WTC11 (cell line): ENCODE data around the gene UNC79. TPM values are rescaled to one million over a fixed set of nuclear protein-coding genes. Genes with fewer than 3 reads are reported as not detected.

Experiments
- ATAC-seq: fragments of 200-7000 bp; cut with Tn5 transposase; 2 replicates; pipeline ENCODE4 v1.10.0; 2021; ENCODE audit warnings: mild to moderate bottlenecking, moderate library complexity
- CTCF ChIA-PET: fragments of 300-600 bp; sonication (Branson Sonifier 250); formaldehyde crosslinking; loops from one replicate; lab custom pipeline; 2021; ENCODE audit warnings: antibody characterized with exemption; lab: Charles Lee
- POLR2A ChIA-PET: fragments of 350-600 bp; sonication (Branson Sonifier 250); formaldehyde crosslinking; loops from one replicate; lab custom pipeline; 2021; ENCODE audit warnings: antibody characterized with exemption; lab: Charles Lee
- DNase-seq: peaks from one replicate; pipeline ENCODE4 v3.0.0; 2021; ENCODE audit warnings: low spot score
- H3K27ac Mint-ChIP-seq: 2 replicates; pipeline ENCODE4 v1.8.0; 2021; ENCODE audit warnings: mixed read lengths
- H3K27me3 Mint-ChIP-seq: 2 replicates; pipeline ENCODE4 v1.8.0; 2021; ENCODE audit warnings: low read depth, mild to moderate bottlenecking, moderate library complexity, mixed read lengths
- H3K36me3 Mint-ChIP-seq: 2 replicates; pipeline ENCODE4 v1.8.0; 2021; ENCODE audit warnings: mixed read lengths
- H3K4me1 Mint-ChIP-seq: 2 replicates; pipeline ENCODE4 v1.8.0; 2022; ENCODE audit warnings: mixed read lengths
- H3K4me3 Mint-ChIP-seq: 2 replicates; pipeline ENCODE4 v1.8.0; 2021; ENCODE audit warnings: mild to moderate bottlenecking, moderate library complexity, mixed read lengths
- H3K9me3 Mint-ChIP-seq: 2 replicates; pipeline ENCODE4 v1.8.0; 2021; ENCODE audit warnings: mixed read lengths
- ATF1 ChIP-seq: sonication (generic); formaldehyde crosslinking; IDR thresholded peaks from 2 replicates; pipeline ENCODE4 v1.8.1; 2023; ENCODE audit warnings: mild to moderate bottlenecking, moderate library complexity, missing genetic modification reagents
- CDX4 ChIP-seq: fragments of 250-450 bp; sonication (Bioruptor Pico); IDR thresholded peaks from 2 replicates; pipeline ENCODE4 v1.9.0; 2021; ENCODE audit warnings: moderate library complexity, mild to moderate bottlenecking, inconsistent platforms, borderline replicate concordance
- ELF4 ChIP-seq: sonication (generic); formaldehyde crosslinking; IDR thresholded peaks from 2 replicates; pipeline ENCODE4 v1.8.1; 2022; ENCODE audit warnings: low read depth, mild to moderate bottlenecking, moderate library complexity, missing genetic modification reagents
- FOXK1 ChIP-seq: sonication (generic); formaldehyde crosslinking; IDR thresholded peaks from 2 replicates; pipeline ENCODE4 v1.8.0; 2022; ENCODE audit warnings: mild to moderate bottlenecking, moderate library complexity, missing genetic modification reagents
- GTF2I ChIP-seq: fragments of 250-450 bp; sonication (Bioruptor Pico); conservative IDR thresholded peaks from 2 replicates; pipeline ENCODE4 v1.4.0; 2021; ENCODE audit warnings: mild to moderate bottlenecking
- NFE2L1 ChIP-seq: sonication (generic); formaldehyde crosslinking; IDR thresholded peaks from 2 replicates; pipeline ENCODE4 v1.8.1; 2023; ENCODE audit warnings: missing genetic modification reagents
- SMAD4 ChIP-seq: sonication (generic); formaldehyde crosslinking; IDR thresholded peaks from 2 replicates; pipeline ENCODE4 v1.8.0; 2022; ENCODE audit warnings: mild to moderate bottlenecking, missing genetic modification reagents
- SOX15 ChIP-seq: fragments of 250-450 bp; sonication (Bioruptor Pico); IDR thresholded peaks from 2 replicates; pipeline ENCODE4 v1.9.0; 2021; ENCODE audit warnings: mild to moderate bottlenecking
- TEAD1 ChIP-seq: sonication (generic); formaldehyde crosslinking; IDR thresholded peaks from 2 replicates; pipeline ENCODE4 v1.8.0; 2022; ENCODE audit warnings: mild to moderate bottlenecking, missing genetic modification reagents
- ZMAT4 ChIP-seq: fragments of 250-450 bp; sonication (Bioruptor Pico); IDR thresholded peaks from 2 replicates; pipeline ENCODE4 v1.9.0; 2021; ENCODE audit warnings: mild to moderate bottlenecking
- ZNF138 ChIP-seq: sonication (generic); formaldehyde crosslinking; conservative IDR thresholded peaks from 2 replicates; pipeline ENCODE4 v1.8.1; 2022; ENCODE audit warnings: mild to moderate bottlenecking, moderate library complexity, missing genetic modification reagents
- total RNA-seq: library from RNA; stranded (reverse); gene quantifications from 3 replicates; pipeline ENCODE4 v1.2.3, GENCODE V29; 2021
- TF ChIP-seq, protein P1 (sequence below): sonication (generic); formaldehyde crosslinking; conservative IDR thresholded peaks from 2 replicates; pipeline ENCODE4 v1.8.1; 2022; ENCODE audit warnings: mild to moderate bottlenecking, missing genetic modification reagents
- TF ChIP-seq, protein P2 (sequence below): sonication (generic); formaldehyde crosslinking; IDR thresholded peaks from 2 replicates; pipeline ENCODE4 v1.8.1; 2023; ENCODE audit warnings: mild to moderate bottlenecking, moderate library complexity, missing genetic modification reagents
- TF ChIP-seq, protein P3 (sequence below): sonication (generic); formaldehyde crosslinking; IDR thresholded peaks from 2 replicates; pipeline ENCODE4 v1.8.1; 2023; ENCODE audit warnings: mild to moderate bottlenecking, missing genetic modification reagents
- TF ChIP-seq, protein P4 (sequence below): sonication (generic); formaldehyde crosslinking; IDR thresholded peaks from 2 replicates; pipeline ENCODE4 v1.8.0; 2023; ENCODE audit warnings: mild to moderate bottlenecking, missing genetic modification reagents
- TF ChIP-seq, protein P5 (sequence below): sonication (generic); formaldehyde crosslinking; IDR thresholded peaks from 2 replicates; pipeline ENCODE4 v1.8.0; 2022; ENCODE audit warnings: mild to moderate bottlenecking, missing genetic modification reagents
- TF ChIP-seq, protein P6 (sequence below): sonication (generic); formaldehyde crosslinking; IDR thresholded peaks from 2 replicates; pipeline ENCODE4 v1.8.1; 2022; ENCODE audit warnings: low read depth, mild to moderate bottlenecking, moderate library complexity, missing genetic modification reagents, borderline replicate concordance
- TF ChIP-seq, protein P7 (sequence below): sonication (generic); formaldehyde crosslinking; IDR thresholded peaks from 2 replicates; pipeline ENCODE4 v1.8.1; 2023; ENCODE audit warnings: mild to moderate bottlenecking, missing genetic modification reagents, borderline replicate concordance

UNC79 gene
- total RNA-seq, 1 experiment from 2014 or later, result 2.1 TPM

DNA sequence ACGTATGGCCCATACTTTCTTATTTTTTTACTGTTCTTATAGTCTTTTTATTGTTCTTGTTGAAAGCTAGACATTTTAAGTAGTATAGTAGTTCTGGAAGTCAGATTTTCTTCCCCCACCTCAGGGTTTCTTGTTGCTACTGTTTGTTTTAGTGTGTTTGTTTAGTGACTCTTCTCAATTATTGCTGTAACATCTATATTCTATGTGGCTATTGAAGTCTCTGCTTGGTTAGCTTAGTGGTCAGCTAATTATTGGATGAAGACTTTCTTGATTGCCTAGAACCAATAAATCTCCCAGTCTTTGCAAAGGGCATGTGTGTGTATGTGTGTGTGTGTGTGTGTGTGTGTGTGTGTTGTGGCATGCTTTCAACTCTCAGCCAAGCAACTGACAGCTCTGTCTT, 34.3 kb upstream of the UNC79 start:
- H3K27me3 Mint-ChIP-seq, result no peaks in the 10 kb centered on the region; the same call in 1 of the 2 replicates
- no peak overlapping the region for H3K27ac Mint-ChIP-seq
- DNase-seq, result no peak
- no peaks in the 10 kb centered on the region; the same call in 1 of the 2 replicates for H3K4me1 Mint-ChIP-seq
- ChIA-PET CTCF (no interaction called here), POLR2A (no interaction called here)
- no peak overlapping the region for H3K4me3 Mint-ChIP-seq
- H3K36me3 Mint-ChIP-seq, result peaks cover 6% of the 10 kb centered on the region
- ATAC-seq, result no peak
- TF ChIP-seq ZMAT4, result no peak
- no peak for TF ChIP-seq CDX4
- no peak for TF ChIP-seq ELF4
- TF ChIP-seq ZNF138, result no peak
- no peak for TF ChIP-seq ATF1 (CRISPR knock-in tag)
- TF ChIP-seq, protein P1, sequence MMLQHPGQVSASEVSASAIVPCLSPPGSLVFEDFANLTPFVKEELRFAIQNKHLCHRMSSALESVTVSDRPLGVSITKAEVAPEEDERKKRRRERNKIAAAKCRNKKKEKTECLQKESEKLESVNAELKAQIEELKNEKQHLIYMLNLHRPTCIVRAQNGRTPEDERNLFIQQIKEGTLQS (CRISPR knock-in tag), result no peak
- TF ChIP-seq, protein P2, sequence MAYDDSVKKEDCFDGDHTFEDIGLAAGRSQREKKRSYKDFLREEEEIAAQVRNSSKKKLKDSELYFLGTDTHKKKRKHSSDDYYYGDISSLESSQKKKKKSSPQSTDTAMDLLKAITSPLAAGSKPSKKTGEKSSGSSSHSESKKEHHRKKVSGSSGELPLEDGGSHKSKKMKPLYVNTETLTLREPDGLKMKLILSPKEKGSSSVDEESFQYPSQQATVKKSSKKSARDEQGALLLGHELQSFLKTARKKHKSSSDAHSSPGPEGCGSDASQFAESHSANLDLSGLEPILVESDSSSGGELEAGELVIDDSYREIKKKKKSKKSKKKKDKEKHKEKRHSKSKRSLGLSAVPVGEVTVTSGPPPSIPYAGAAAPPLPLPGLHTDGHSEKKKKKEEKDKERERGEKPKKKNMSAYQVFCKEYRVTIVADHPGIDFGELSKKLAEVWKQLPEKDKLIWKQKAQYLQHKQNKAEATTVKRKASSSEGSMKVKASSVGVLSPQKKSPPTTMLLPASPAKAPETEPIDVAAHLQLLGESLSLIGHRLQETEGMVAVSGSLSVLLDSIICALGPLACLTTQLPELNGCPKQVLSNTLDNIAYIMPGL (CRISPR knock-in tag), result no peak
- no peak for TF ChIP-seq SMAD4 (CRISPR knock-in tag)
- TF ChIP-seq GTF2I, result no peak
- no peak for TF ChIP-seq FOXK1 (CRISPR knock-in tag)
- TF ChIP-seq, protein P3, sequence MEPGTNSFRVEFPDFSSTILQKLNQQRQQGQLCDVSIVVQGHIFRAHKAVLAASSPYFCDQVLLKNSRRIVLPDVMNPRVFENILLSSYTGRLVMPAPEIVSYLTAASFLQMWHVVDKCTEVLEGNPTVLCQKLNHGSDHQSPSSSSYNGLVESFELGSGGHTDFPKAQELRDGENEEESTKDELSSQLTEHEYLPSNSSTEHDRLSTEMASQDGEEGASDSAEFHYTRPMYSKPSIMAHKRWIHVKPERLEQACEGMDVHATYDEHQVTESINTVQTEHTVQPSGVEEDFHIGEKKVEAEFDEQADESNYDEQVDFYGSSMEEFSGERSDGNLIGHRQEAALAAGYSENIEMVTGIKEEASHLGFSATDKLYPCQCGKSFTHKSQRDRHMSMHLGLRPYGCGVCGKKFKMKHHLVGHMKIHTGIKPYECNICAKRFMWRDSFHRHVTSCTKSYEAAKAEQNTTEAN (CRISPR knock-in tag), result no peak
- TF ChIP-seq, protein P4, sequence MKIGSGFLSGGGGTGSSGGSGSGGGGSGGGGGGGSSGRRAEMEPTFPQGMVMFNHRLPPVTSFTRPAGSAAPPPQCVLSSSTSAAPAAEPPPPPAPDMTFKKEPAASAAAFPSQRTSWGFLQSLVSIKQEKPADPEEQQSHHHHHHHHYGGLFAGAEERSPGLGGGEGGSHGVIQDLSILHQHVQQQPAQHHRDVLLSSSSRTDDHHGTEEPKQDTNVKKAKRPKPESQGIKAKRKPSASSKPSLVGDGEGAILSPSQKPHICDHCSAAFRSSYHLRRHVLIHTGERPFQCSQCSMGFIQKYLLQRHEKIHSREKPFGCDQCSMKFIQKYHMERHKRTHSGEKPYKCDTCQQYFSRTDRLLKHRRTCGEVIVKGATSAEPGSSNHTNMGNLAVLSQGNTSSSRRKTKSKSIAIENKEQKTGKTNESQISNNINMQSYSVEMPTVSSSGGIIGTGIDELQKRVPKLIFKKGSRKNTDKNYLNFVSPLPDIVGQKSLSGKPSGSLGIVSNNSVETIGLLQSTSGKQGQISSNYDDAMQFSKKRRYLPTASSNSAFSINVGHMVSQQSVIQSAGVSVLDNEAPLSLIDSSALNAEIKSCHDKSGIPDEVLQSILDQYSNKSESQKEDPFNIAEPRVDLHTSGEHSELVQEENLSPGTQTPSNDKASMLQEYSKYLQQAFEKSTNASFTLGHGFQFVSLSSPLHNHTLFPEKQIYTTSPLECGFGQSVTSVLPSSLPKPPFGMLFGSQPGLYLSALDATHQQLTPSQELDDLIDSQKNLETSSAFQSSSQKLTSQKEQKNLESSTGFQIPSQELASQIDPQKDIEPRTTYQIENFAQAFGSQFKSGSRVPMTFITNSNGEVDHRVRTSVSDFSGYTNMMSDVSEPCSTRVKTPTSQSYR (CRISPR knock-in tag), result no peak
- TF ChIP-seq SOX15 (CRISPR knock-in tag), result no peak
- TF ChIP-seq TEAD1, result no peak
- TF ChIP-seq, protein P5, sequence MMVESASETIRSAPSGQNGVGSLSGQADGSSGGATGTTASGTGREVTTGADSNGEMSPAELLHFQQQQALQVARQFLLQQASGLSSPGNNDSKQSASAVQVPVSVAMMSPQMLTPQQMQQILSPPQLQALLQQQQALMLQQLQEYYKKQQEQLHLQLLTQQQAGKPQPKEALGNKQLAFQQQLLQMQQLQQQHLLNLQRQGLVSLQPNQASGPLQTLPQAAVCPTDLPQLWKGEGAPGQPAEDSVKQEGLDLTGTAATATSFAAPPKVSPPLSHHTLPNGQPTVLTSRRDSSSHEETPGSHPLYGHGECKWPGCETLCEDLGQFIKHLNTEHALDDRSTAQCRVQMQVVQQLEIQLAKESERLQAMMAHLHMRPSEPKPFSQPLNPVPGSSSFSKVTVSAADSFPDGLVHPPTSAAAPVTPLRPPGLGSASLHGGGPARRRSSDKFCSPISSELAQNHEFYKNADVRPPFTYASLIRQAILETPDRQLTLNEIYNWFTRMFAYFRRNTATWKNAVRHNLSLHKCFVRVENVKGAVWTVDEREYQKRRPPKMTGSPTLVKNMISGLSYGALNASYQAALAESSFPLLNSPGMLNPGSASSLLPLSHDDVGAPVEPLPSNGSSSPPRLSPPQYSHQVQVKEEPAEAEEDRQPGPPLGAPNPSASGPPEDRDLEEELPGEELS (CRISPR knock-in tag), result no peak
- no peak for TF ChIP-seq NFE2L1 (CRISPR knock-in tag)
- TF ChIP-seq, protein P6, sequence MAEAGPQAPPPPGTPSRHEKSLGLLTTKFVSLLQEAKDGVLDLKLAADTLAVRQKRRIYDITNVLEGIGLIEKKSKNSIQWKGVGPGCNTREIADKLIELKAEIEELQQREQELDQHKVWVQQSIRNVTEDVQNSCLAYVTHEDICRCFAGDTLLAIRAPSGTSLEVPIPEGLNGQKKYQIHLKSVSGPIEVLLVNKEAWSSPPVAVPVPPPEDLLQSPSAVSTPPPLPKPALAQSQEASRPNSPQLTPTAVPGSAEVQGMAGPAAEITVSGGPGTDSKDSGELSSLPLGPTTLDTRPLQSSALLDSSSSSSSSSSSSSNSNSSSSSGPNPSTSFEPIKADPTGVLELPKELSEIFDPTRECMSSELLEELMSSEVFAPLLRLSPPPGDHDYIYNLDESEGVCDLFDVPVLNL (CRISPR knock-in tag), result no peak
- TF ChIP-seq, protein P7, sequence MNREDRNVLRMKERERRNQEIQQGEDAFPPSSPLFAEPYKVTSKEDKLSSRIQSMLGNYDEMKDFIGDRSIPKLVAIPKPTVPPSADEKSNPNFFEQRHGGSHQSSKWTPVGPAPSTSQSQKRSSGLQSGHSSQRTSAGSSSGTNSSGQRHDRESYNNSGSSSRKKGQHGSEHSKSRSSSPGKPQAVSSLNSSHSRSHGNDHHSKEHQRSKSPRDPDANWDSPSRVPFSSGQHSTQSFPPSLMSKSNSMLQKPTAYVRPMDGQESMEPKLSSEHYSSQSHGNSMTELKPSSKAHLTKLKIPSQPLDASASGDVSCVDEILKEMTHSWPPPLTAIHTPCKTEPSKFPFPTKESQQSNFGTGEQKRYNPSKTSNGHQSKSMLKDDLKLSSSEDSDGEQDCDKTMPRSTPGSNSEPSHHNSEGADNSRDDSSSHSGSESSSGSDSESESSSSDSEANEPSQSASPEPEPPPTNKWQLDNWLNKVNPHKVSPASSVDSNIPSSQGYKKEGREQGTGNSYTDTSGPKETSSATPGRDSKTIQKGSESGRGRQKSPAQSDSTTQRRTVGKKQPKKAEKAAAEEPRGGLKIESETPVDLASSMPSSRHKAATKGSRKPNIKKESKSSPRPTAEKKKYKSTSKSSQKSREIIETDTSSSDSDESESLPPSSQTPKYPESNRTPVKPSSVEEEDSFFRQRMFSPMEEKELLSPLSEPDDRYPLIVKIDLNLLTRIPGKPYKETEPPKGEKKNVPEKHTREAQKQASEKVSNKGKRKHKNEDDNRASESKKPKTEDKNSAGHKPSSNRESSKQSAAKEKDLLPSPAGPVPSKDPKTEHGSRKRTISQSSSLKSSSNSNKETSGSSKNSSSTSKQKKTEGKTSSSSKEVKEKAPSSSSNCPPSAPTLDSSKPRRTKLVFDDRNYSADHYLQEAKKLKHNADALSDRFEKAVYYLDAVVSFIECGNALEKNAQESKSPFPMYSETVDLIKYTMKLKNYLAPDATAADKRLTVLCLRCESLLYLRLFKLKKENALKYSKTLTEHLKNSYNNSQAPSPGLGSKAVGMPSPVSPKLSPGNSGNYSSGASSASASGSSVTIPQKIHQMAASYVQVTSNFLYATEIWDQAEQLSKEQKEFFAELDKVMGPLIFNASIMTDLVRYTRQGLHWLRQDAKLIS (CRISPR knock-in tag), result no peak
- H3K9me3 Mint-ChIP-seq, result peaks cover 15% of the 10 kb centered on the region
